Cardiac septum (tissue), 1 donor: Measurements from ENCODE around the gene STRN4. TPM values are rescaled to one million over a fixed set of nuclear protein-coding genes. Genes with fewer than 3 reads are reported as not detected.

Experiments used
- DNase-seq: peaks from one replicate; pipeline ENCODE4 v3.0.0-alpha.2; 2020; ENCODE audit warnings: low spot score
- intact Hi-C: fragments of 100-400 bp; cut with DNase I; formaldehyde crosslinking; loops from one replicate; pipeline ENCODE4 v1.14.0; 2022
- total RNA-seq: library from RNA; stranded (reverse); fragmentation: NEBNext Ultra II Directional; extraction: Animal tissue kit (Norgen Biotek cat#: 25700); gene quantifications from one replicate; pipeline ENCODE4 v1.2.1, GENCODE V29; 2021
- donor health status: DM: no; HTN: no; CAD: no.

The STRN4 gene
- total RNA-seq, 1 donor from 2014 or later = 54.2 TPM

DNA sequence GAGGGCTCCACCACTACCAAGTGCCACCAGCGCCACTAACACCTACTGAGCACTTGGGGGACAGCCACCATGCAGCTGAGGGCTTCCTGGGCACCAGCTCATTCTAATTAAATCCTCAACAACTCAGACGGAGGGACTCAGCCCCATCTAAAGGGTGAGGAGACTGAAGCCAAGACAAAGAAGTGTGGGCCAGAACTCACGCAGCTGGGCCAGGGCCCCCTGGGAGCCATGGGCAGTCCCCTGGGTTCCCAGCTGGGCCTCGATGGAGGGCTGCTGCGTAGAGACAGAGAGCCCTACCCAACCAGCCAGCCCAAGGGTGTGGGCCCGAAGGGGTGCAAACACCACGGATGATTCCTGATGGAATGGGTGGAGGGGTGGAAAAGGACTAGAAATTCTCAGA, 16.6 kb downstream of the STRN4 start:
- intact Hi-C loops = loop anchor here (1.0 kb wide), 1 partner anchor 25 kb away; no protein-coding TSS in a partner anchor
- DNase-seq = no peak

DNA sequence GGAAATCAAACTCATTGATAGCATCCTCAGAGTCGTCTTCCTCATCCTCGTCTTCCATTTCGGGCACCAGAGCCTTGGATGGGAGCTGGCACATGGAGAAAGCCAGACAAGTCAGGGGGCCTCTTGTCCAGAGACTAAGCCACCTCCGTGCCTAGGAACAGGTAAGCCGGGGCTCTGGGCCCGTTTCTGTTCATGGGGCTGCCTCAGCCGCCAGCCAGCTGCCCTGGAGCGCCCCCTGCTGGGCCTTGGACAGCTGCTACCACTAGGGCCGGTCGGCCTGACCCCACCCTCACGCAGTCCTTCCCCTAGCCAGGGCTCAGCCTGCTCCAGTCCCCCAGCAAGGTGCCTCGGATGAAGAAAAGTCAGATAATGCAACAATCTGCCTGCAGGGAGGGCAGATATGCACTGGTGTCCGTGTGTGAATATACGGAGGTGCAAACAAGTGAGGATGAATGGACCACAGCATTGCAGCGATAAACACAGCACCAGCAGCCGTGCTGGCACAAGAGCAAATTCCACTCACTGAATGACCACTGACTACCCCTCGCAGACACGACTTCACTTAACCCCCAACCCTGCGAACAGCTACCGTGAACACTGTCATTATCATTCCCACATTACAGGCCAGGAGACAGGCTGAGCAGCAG, 17.4 kb downstream of the STRN4 start:
- intact Hi-C loops = loop anchor here (1.0 kb wide), 1 partner anchor 25 kb away; no protein-coding TSS in a partner anchor

DNA sequence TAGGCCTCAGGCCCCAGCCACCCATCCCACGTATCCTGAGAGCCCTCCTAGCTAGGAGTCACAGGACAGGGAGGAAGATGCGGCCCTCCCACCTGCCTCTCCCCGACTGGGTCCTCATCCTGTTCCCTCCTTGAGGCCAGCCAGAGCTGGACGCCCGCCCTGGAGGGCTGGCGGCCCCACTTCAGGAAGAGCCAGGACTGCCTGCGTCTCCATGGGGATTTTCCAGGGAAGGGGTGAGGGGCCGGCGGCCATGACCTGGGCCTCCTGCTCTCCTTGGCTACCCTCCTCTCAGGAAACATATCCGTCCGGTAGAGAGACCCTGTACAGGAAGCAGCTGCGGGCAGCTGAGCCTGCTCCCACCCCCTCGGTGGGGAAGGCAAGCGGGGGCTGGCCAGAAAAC, 18.0 kb downstream of the STRN4 start:
- intact Hi-C loops = no loop called here

More for the DNA sequence above, 17.4 kb downstream of the STRN4 start:
- DNase-seq = peak; percentile 92

DNA sequence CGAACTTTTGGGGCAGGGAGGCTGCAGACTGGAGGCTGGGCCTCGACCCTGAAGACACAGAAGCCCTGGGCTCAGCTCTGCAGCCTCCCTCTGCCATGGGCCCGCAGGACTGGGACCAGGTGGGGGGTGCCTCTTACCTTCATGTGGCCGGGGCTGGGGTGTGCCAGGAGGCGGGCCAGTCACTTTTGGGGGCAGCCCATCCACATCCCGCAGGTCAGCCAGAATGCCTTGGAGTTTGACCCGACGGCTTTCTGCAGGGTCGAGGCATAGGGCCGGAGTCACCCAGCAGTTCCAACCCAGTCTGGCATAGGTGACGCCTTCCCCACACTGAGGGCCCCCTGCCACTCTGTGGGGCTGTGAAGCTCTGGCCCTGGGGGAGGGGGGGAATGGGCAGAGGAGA, 18.5 kb downstream of the STRN4 start:
- no peak for DNase-seq
- intact Hi-C loops = no loop called here

More for the DNA sequence above, 18.0 kb downstream of the STRN4 start:
- no peak for DNase-seq

DNA sequence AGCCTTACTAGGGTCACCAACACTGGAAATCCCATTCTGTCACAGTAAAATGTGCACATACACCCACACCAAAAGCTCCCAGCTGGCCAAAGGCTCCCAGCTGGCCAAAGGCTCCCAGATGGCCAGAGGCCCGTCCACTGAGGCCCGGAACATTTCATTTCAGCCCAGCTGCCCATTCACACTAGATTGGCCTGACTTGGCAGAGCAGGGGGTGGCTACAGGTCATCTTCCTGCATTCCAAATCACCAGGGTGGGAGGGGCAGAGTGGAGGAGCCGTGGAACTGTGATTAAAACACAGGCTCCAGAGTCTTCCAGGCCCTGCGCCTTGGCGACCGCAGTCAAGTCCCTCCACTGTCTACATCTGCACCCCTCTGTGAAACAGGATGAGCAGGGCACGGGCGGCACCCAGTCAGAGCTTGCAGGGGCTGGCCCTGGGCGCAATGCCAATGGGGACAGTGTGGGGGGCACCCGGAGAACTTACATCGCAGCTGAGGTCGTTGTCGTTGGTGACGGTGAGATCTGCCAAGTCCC, 19.2 kb downstream of the STRN4 start:
- no peak for DNase-seq
- intact Hi-C loops = no loop called here

DNA sequence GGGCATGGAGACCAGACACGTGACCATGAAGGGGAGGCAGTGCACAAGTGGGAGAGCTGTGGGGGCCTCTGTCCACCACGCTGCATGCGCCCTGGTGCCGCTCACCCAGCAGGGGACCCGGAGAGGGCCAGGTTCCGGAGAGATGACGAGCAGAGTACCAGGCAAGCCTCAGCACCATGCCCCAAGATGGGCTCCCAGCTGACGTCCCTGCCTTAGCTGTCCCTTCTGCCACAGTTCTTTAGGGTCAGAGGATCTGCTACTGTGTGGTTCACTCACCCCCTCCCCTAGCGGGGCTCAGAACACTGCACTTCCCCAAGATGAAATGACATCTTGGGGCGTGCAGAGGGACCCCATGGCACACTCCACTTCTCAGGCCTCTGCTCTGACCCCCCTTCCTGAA, 19.7 kb downstream of the STRN4 start:
- intact Hi-C loops = no loop called here
- DNase-seq = no peak

DNA sequence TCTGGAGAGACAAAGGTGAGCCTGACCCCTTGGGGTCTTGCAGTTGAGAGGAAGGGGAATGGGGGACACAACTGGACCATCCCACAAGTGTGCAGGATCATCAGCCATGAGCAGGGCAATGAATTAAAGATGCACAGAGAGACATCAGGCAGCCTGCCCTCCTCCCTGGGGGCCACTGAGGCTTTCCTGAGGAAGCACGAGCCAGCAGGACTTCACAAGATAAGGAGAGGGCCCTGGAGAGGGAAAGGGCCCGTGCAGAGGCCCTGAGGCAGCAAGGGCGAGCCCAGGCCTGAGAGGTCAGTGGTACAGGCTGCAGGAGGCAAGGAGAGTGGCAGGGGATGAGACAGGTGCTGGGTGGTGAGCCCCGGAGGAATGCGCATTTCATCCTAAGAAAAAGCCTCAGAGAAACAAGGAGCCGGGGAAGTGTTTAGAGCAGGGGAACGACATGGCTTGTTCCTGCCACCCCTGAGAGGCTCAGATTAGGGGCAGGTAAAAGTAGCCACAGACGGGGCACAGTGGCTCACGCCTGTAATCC, 20.3 kb downstream of the STRN4 start:
- DNase-seq = no peak

DNA sequence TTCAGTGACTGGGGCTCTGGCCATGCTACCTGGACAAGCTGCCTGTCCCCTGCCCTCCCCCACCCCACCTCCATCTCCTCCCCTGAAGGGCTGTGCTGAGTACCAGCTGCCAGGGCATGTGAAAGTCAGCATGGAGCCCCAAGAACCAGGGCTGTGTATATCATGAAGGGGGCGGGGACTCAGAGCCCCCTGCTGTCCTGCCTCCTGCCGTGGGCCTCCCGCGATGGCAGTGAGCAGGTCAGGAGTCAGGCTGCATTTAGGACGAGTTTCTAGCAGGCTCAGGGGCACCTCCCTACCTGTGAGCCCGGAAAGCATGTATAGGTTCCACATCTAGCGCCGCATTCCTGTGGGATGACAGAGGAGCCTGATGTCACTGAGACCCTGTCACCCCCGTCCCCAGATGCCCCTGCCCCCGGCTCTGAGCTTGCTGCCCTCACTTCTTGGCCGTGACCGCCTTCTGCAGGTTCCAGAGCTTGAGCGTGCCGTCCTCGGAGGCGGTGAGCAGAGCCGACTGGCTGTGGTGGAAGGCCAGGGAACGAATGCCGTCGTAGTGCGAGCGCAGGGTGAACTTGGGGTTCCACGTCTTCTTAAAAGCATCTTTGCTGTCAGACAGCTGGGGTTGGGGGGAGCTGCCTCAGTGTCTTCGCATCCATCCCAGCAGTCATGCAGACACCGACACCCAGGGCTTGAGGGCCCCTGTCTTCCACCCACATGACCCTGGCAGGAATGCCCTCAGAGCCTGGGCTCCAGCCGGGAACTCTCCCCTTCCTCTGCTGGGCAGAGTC, 21.0 kb downstream of the STRN4 start:
- intact Hi-C loops = no loop called here
- DNase-seq = no peak

More for the DNA sequence above, 20.3 kb downstream of the STRN4 start:
- intact Hi-C loops = no loop called here

DNA sequence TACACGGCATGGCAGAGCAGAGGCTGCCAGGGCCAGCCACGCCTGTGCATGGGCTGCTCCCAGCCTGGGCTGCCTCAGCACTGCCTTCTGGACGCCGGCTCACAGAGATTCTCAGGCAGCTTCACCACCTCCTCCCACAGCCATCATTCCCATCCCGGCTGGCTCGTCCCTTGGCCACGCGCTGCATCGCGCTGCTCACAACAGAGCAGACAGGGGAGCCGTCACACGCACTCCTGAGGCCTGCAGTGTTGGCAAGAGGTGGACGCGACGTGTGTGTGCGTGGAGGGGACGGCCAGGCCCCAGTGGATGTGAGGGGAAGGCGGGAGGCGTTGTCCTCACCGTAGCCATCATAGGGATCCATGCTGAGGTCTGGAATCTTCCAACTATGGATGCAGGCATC, 21.8 kb downstream of the STRN4 start:
- intact Hi-C loops = no loop called here
- DNase-seq = no peak

DNA sequence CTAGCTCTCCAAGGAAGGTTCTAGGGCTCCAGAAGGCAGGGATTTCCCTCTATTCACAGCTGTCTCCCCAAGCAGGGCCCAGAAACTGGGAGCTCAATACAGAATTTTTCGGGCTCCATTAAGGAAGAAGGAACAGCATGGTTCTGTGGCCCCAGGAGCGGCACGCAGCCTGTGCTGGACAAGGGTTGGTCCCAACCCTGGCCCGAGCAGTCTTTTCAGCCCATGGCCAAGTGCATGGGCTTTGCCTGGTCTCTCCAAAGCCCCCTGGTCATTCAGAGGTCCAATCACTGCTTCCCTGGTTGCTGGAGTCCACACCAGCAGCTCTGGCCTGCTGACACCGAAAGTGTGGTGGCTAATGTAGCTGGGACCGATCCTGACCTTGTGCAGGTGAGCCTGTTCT, 22.8 kb downstream of the STRN4 start:
- intact Hi-C loops = no loop called here
- no peak for DNase-seq

DNA sequence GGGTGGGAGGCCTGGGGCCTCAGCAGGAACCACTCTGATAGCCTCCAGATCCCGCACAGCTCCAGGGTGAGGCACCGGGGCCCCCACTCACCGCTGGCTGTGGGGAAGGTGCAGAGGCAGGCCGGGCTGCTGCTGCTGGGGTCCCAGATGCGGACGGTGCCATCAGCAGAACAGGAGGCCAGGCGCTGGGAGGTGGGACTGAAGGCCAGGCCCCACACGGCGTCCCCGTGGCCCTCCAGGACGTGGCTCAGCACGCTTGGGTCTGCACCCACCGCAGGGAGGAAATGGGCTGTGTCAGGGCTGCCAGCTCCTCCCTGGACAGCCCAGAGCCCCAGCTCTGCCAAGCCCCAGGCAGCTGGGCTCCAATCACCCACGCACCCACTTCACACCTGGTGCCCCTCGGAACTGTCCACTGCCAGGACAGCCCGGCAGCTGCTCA, 23.2 kb downstream of the STRN4 start:
- intact Hi-C loops = no loop called here
- no peak for DNase-seq

DNA sequence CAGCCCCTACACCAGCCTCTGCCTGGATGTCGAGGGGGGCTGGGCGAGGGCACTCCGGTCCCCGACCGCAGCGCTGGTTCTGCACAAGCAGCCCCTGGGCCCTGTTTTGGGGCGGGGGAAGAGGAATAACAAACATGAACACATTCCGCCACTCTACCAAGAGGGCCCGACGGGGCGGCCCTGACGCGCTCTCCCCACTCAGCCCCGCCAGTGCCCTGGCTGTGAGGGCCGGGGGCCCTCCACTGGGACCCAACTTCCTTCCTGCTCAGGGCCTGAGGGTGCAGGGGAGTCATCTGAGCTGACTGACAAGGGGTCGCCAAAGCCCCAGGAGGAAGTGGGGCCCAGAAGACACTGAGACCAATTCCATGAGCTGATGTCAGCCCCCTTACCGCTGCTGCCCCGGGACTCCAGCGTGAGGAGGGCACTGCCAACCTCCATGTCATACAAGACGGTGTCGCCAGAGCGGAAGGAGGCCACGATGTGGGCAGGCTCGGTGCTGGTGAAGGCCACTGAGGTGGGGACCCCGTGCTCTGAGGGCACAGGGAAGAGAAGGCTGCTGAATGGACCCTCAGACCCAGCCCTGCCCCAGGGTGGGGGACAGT, 23.7 kb downstream of the STRN4 start:
- no peak for DNase-seq
- intact Hi-C loops = no loop called here

DNA sequence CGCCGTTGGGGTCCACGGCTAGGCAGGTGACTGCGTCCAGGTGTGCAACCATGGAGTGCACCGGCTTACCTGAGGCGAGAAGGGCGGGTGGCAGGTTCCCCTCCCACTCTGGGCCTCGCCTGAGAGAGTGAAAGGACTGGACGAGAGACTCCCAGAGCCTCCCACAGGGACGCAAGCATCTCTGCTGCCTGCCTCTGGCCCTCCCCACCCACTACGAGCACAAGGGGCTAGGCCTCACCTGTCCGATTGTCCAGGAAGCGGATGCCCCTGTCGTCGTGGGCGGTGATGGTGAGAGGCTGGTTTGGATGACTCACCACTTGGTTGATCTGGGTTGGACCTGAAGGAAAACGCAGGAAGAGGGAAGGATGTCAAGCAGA, 24.3 kb downstream of the STRN4 start:
- DNase-seq = no peak

DNA sequence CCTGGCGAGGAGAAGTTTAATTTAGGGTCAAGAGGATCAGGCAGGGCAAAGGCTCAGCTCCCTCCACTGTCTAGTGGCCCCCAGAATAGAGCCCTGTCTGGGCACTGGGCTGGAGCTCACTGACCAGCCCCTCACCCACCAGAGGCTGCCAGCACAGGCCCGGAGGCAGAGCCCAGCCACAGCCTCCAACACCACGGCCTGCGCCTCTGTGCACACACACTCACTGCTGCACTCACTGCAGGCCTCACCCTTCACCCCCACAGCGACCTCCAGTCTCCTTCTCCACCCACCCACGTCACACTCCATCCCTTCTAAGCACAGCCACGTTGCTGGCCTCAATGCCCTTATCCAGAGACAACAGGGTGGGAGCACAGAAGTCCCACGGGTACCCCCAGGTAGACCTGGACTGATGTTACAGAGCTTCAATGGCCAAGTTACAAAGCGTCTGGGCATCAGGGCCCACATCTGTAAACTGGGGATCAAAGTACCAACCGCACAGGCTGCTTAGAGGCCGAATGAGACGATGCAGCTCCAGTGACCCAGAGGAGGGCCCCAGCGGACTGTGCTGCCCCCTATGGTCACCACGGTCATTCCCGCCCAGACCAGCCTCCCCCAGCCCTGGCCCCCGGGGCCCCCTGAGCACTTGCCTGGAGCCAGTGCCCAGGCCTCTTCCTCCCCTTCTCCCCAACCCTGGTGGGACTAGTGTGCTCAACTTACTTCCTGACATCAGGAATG, 24.8 kb downstream of the STRN4 start:
- intact Hi-C loops = no loop called here

More for the DNA sequence above, 24.3 kb downstream of the STRN4 start:
- intact Hi-C loops = no loop called here

DNA sequence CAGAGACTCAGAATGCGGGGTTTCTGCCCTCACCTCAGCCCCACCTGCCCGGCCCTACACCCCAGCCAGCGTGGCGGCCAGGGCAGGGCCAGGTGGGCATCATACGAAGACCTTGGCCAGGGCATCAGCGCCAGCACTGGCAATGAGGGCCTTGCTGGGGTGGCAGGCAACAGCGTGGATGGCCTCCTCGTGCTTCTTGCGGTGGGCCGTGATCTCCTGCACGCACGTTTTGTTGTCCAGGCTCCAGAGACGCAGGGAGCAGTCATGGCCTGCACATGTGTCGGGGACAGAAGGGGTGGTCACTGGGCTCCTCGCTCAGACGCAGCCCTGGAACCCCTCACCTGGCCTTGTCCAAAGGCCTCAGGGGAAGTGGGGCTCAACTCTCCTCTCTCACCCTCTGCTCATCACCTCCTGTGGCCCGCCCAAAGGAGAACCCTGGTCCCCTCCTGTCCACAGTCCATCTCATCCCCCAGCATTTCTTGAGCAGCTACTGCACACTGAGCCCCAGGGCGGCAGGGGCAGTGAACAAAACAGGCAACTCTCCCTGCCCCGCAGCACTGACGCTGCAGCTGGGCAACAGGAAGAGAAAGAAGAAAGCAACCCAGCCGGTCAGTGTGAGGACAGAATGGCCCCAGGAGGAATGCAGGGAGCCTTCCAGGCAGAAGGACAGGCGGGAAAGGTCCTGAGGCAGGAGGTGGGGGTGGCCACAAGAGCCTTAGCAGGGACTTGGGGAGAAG, 25.6 kb downstream of the STRN4 start:
- intact Hi-C loops = no loop called here
- no peak for DNase-seq

More for the DNA sequence above, 24.8 kb downstream of the STRN4 start:
- no peak for DNase-seq

DNA sequence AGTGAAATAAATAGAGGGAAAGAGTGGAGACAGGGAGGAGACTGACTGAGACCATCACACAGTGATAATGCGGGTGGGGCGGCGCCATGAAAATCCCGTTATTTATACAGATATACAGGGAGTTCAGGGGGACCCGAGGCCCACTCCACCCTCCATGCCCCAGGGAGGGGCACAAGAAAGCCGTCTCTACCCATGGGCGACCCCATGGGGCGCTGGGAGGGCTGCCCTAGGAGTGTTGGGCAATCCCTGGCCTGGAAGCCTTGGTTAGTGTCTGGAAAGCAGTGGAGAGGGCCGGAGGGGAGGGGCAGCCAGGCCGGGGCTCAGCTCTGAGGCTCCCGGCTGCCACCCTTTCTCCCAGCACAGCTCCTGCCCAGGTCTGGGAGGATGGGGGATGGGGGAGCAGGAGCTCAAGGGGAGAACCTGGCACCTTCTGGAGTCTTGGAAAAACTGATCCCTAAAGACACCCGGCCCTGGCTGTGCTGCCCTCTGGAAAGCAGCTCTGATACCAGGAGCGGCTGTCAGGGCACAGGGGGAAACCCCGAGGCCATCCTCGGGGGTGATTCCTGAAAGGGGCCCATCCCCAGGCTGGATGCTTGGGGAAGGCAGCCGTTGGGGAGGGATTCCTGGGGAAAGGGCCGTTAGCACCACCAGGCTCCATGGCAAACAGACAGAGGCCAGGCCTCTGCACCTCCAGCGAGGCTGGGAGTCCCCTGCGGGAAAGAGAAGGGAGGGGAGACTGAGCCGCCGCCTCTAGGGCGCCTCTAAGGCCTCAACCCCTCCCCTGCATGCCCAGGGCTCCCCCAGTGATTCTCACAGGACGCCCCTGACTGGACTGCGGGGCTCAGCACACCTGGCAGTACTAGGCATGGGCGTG, 26.4 kb downstream of the STRN4 start:
- intact Hi-C loops = no loop called here
- DNase-seq = no peak

DNA sequence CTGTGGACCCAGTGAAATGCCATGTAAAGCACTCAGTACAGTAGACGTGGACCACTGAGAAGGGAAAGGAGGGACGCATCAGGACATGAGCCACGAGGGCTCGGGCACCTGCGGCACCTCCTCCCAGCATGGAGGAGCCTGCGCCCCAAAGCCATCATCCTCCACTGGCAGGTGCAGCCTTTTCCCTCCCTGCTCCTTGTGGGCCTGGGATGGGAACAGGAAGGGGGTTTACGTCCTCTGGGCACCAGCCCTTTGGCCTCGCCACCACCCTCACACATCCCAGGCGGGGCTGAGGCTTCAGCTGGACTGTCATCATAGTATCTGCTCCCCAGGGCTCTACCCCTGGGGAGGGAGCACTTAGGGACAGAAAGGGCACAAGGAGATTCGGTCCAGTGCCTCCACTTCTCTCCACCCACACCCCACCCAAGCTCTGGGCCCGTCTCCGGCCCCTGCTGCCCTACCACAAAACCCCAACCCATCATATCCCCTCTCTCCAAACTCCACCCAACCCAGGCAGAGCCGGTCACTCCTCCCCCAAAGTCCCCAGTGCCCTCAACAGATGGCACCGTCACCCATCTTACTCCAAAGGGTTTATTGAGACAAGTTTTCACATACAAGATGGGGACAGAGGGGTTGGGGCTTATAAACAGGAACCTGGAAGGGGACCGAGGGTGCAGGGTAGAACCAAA, 27.2 kb downstream of the STRN4 start:
- DNase-seq = no peak
- intact Hi-C loops = no loop called here
